ENCODE measurements around the gene AFG1L.
"Not testable (repeated sequence)": the region's sequence is repeated elsewhere in the genome, so short reads cannot be mapped to it uniquely, and the experiment has no call there.

AFG1L gene

GRCh38 chr6:108355120-108355519 is 60.3 kb downstream of the AFG1L start:
- no peaks in the 10 kb centered on the region for H3K27me3 Mint-ChIP-seq
- no peaks in the 10 kb centered on the region for H3K9me3 Mint-ChIP-seq
- H3K27ac Mint-ChIP-seq, result no peak overlapping the region
- H3K36me3 Mint-ChIP-seq (ENCODE audit: low read depth), result peaks cover 19% of the 10 kb centered on the region
- no peak for DNase-seq
- H3K4me1 Mint-ChIP-seq (ENCODE audit: low read depth), result peaks cover 3% of the 10 kb centered on the region
- H3K4me3 Mint-ChIP-seq, result no peak overlapping the region

- Mint-ChIP-seq H3K4me1 (ENCODE audit: low read depth) (peaks cover 3% of the 10 kb centered on the region), H3K9me3 (no peaks in the 10 kb centered on the region), H3K27me3 (no peaks in the 10 kb centered on the region), H3K27ac (no peak overlapping the region), H3K36me3 (ENCODE audit: low read depth) (peaks cover 19% of the 10 kb centered on the region), H3K4me3 (no peak overlapping the region)
- DNase-seq, result no peak
Measured at GRCh38 chr6:108355890-108356289, 61.0 kb downstream of the AFG1L start.

GRCh38 chr6:108359901-108360882 is 65.3 kb downstream of the AFG1L start:
- Mint-ChIP-seq H3K36me3 (ENCODE audit: low read depth) (peaks cover 19% of the 10 kb centered on the region), H3K9me3 (no peaks in the 10 kb centered on the region), H3K27ac (no peak overlapping the region), H3K27me3 (no peaks in the 10 kb centered on the region), H3K4me3 (no peak overlapping the region), H3K4me1 (ENCODE audit: low read depth) (peaks cover 6% of the 10 kb centered on the region)
- no peak for DNase-seq

- H3K9me3 Mint-ChIP-seq, result no peaks in the 10 kb centered on the region
- no peak overlapping the region for H3K27ac Mint-ChIP-seq
- peaks cover 6% of the 10 kb centered on the region for H3K4me1 Mint-ChIP-seq (ENCODE audit: low read depth)
- no peak overlapping the region for H3K4me3 Mint-ChIP-seq
- peaks cover 19% of the 10 kb centered on the region for H3K36me3 Mint-ChIP-seq (ENCODE audit: low read depth)
- DNase-seq, result no peak
- no peaks in the 10 kb centered on the region for H3K27me3 Mint-ChIP-seq
Measured at GRCh38 chr6:108360919-108361311, 66.1 kb downstream of the AFG1L start.

- Mint-ChIP-seq H3K27me3 (no peaks in the 10 kb centered on the region), H3K4me1 (ENCODE audit: low read depth) (peaks cover 6% of the 10 kb centered on the region), H3K4me3 (no peak overlapping the region), H3K9me3 (no peaks in the 10 kb centered on the region), H3K27ac (no peak overlapping the region), H3K36me3 (ENCODE audit: low read depth) (peaks cover 19% of the 10 kb centered on the region)
- DNase-seq, result no peak
Measured at GRCh38 chr6:108361312-108361932, 66.6 kb downstream of the AFG1L start.

- no peaks in the 10 kb centered on the region for H3K9me3 Mint-ChIP-seq
Measured at GRCh38 chr6:108362455-108362854, 67.6 kb downstream of the AFG1L start.

GRCh38 chr6:108363113-108363512 is 68.3 kb downstream of the AFG1L start:
- Mint-ChIP-seq H3K27me3 (no peaks in the 10 kb centered on the region), H3K36me3 (ENCODE audit: low read depth) (peaks cover 6% of the 10 kb centered on the region), H3K9me3 (no peaks in the 10 kb centered on the region), H3K4me1 (ENCODE audit: low read depth) (peaks cover 3% of the 10 kb centered on the region), H3K4me3 (no peak overlapping the region), H3K27ac (no peak overlapping the region)
- no peak for DNase-seq

More at GRCh38 chr6:108362455-108362854, 67.6 kb downstream of the AFG1L start:
- peaks cover 12% of the 10 kb centered on the region for H3K36me3 Mint-ChIP-seq (ENCODE audit: low read depth)
- no peak for DNase-seq
- peaks cover 3% of the 10 kb centered on the region for H3K4me1 Mint-ChIP-seq (ENCODE audit: low read depth)
- H3K27ac Mint-ChIP-seq, result no peak overlapping the region
- H3K27me3 Mint-ChIP-seq, result no peaks in the 10 kb centered on the region
- no peak overlapping the region for H3K4me3 Mint-ChIP-seq

GRCh38 chr6:108363889-108364313 is 69.0 kb downstream of the AFG1L start:
- Mint-ChIP-seq H3K36me3 (ENCODE audit: low read depth) (peaks cover 3% of the 10 kb centered on the region), H3K27ac (no peak overlapping the region), H3K9me3 (no peaks in the 10 kb centered on the region), H3K4me1 (ENCODE audit: low read depth) (peaks cover 3% of the 10 kb centered on the region), H3K27me3 (no peaks in the 10 kb centered on the region), H3K4me3 (no peak overlapping the region)
- no peak for DNase-seq

GRCh38 chr6:108364470-108364869 is 69.6 kb downstream of the AFG1L start:
- H3K9me3 Mint-ChIP-seq, result no peaks in the 10 kb centered on the region
- H3K27ac Mint-ChIP-seq, result no peak overlapping the region
- DNase-seq, result no peak
- H3K4me1 Mint-ChIP-seq (ENCODE audit: low read depth), result peaks cover 3% of the 10 kb centered on the region
- H3K36me3 Mint-ChIP-seq (ENCODE audit: low read depth), result no peaks in the 10 kb centered on the region
- no peak overlapping the region for H3K4me3 Mint-ChIP-seq
- H3K27me3 Mint-ChIP-seq, result no peaks in the 10 kb centered on the region

- Mint-ChIP-seq H3K27ac (no peak overlapping the region), H3K9me3 (no peaks in the 10 kb centered on the region), H3K36me3 (ENCODE audit: low read depth) (no peaks in the 10 kb centered on the region), H3K27me3 (no peaks in the 10 kb centered on the region), H3K4me3 (no peak overlapping the region), H3K4me1 (ENCODE audit: low read depth) (peaks cover 3% of the 10 kb centered on the region)
- no peak for DNase-seq
Measured at GRCh38 chr6:108365478-108365877, 70.6 kb downstream of the AFG1L start.

GRCh38 chr6:108366236-108366635 is 71.4 kb downstream of the AFG1L start:
- Mint-ChIP-seq H3K27ac (no peak overlapping the region), H3K9me3 (no peaks in the 10 kb centered on the region), H3K4me3 (no peak overlapping the region), H3K27me3 (no peaks in the 10 kb centered on the region), H3K36me3 (ENCODE audit: low read depth) (no peaks in the 10 kb centered on the region), H3K4me1 (ENCODE audit: low read depth) (peaks cover 3% of the 10 kb centered on the region)
- DNase-seq, result no peak

GRCh38 chr6:108368431-108369030 is 73.7 kb downstream of the AFG1L start:
- Mint-ChIP-seq H3K4me1 (ENCODE audit: low read depth) (peaks cover 3% of the 10 kb centered on the region), H3K4me3 (no peak overlapping the region), H3K9me3 (no peaks in the 10 kb centered on the region), H3K27ac (no peak overlapping the region), H3K36me3 (ENCODE audit: low read depth) (peaks cover 5% of the 10 kb centered on the region), H3K27me3 (no peaks in the 10 kb centered on the region)
- DNase-seq, result no peak

GRCh38 chr6:108380876-108381275 is 86.0 kb downstream of the AFG1L start:
- no peak for DNase-seq
- no peaks in the 10 kb centered on the region for H3K27me3 Mint-ChIP-seq

GRCh38 chr6:108383981-108384380 is 89.1 kb downstream of the AFG1L start:
- no peak for DNase-seq
- Mint-ChIP-seq H3K4me3 (no peak overlapping the region), H3K27ac (no peak overlapping the region), H3K4me1 (ENCODE audit: low read depth) (no peaks in the 10 kb centered on the region), H3K36me3 (ENCODE audit: low read depth) (peaks cover 3% of the 10 kb centered on the region), H3K27me3 (no peaks in the 10 kb centered on the region), H3K9me3 (no peaks in the 10 kb centered on the region)

More at GRCh38 chr6:108380876-108381275, 86.0 kb downstream of the AFG1L start:
- H3K9me3 Mint-ChIP-seq, result peaks cover 5% of the 10 kb centered on the region
- no peak overlapping the region for H3K27ac Mint-ChIP-seq
- H3K4me1 Mint-ChIP-seq (ENCODE audit: low read depth), result no peaks in the 10 kb centered on the region
- H3K4me3 Mint-ChIP-seq, result no peak overlapping the region
- H3K36me3 Mint-ChIP-seq (ENCODE audit: low read depth), result peaks cover 14% of the 10 kb centered on the region

- H3K27me3 Mint-ChIP-seq; H3K27ac Mint-ChIP-seq; H3K36me3 Mint-ChIP-seq (ENCODE audit: low read depth); H3K4me1 Mint-ChIP-seq (ENCODE audit: low read depth); H3K9me3 Mint-ChIP-seq; H3K4me3 Mint-ChIP-seq; DNase-seq: not testable (repeated sequence)
Measured at GRCh38 chr6:108389190-108389589, 94.3 kb downstream of the AFG1L start.

Measured in activated T-cell treated with anti-CD3 and anti-CD28 coated beads, Interleukin-2, amount 50 U/mL, for 24 hours (primary cell).